Measurements from ENCODE around the gene SYCE1. TPM values are rescaled to one million over a fixed set of nuclear protein-coding genes. Genes with fewer than 3 reads are reported as not detected.

The SYCE1 gene
- total RNA-seq, 1 donor from 2014 or later: not detected

DNA sequence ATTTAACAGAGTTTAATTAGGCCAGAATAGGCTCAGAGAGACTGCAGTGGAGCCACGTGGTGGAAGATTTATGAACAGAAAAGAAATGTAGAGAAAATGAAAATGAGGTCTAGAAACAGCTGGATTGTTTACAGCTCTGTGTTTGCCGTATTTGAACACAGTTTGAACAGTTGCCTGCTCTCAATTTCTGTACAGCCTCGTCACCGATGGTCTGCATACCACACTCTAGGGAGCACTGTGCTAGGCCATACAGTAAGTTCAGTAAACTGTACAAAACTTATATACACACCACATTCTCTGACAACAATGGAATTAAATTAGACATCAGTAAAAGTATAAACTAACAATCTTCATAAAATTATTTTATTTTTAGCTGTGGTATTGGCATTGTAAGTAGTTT, 49.3 kb downstream of the SYCE1 start:
- DNase-seq (ENCODE audit: low read depth, low spot score): no peak

DNA sequence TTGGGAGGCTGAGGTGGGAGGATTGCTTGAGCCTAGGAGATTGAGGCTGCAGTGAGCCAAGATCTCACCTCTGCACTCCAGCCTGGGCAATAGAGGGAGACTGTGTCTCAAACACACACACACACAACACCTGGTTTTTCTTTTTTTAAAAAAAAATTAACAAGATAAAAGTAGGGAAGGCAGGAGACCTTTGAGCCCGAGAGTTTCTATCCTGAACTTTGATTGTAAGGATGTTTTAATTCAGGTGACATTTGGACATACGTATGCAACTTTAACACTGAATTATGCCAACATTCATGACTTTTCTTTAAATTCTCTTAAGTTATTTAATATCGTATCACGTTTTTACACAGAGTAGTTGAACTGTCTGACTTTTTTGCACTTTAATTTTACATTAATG, 49.9 kb downstream of the SYCE1 start:
- DNase-seq (ENCODE audit: low read depth, low spot score): no peak

DNA sequence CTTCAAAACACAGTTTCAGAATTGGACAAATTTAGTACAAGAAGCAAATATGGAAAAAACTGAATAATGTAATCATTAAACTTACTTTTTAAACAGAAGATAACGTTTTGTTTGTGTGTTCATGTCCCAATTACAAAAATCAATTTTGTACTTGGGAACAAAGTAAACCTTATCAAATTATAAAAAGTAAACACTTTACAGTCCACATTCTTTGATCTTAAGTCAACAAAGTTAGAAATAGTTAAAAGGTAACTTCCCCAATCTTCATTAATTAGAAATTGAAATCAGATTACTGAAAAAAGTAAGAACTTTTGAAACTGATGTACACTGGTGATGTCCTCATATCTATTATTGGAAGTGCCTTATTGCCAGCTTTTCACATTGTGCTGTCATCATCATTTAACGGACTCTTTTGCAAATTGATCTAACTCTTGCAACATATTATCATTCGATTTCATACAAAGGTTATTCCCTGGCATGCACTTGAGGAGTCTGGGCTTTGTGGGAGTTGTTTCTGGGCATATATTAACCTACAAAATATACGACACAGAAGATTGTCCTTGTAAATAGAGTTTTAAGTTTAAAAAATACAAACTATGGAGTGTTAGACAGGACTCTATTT, 53.4 kb downstream of the SYCE1 start:
- no peak for DNase-seq (ENCODE audit: low read depth, low spot score)

DNA sequence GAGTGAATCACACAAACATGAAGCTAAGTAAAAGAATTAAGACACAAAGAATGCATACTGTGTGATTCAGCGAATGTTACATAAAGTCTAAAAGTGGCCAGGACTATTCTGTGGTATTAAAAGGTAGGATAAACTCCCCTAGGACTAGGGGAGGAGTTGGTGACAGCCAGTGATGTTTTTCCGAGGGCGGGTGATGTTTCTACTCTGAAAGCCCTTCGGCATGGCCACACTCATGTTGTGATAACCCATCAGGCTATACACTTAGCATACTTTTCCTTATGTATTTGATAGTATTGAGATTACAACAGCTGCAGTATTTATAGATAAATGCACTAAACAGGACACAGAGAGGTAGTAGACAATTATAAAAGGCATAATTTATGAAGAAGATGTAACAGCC, 54.0 kb downstream of the SYCE1 start:
- no peak for DNase-seq (ENCODE audit: low read depth, low spot score)

DNA sequence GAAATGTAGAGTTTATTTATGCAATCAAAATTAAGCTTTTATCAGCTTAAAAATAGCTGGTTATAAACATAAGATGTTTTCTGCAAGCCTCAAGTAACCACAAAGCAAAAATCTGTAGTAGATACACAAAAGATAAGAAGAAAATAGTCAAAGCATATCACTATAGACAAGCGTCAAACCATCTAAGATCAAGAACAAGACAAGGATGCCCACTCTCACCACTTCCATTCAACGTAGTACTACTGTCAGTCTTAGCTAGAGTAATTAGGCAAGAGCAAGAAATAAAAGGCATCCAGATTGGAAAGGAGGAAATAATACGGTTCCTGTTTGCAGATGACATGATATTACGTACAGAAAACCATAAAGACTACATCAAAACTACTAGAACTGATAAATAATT, 55.7 kb downstream of the SYCE1 start:
- no peak for DNase-seq (ENCODE audit: low read depth, low spot score)

Other genes starting within 250 kb of the SYCE1 start
- not detected in 2 replicates for gene CALY, start 228.7 kb downstream of the SYCE1 start, total RNA-seq
- gene PRAP1, start 218.2 kb downstream of the SYCE1 start, total RNA-seq: not detected in 2 replicates
- gene FUOM, start 207.6 kb downstream of the SYCE1 start, total RNA-seq: 9.3 and 32.9 TPM in 2 replicates
- 60.3 and 63.4 TPM in 2 replicates for gene ECHS1, start 192.2 kb downstream of the SYCE1 start, total RNA-seq
- gene PAOX, start 186.3 kb downstream of the SYCE1 start, total RNA-seq: 5.8 and 8.8 TPM in 2 replicates
- gene MTG1, start 171.4 kb downstream of the SYCE1 start, total RNA-seq: 46.0 and 56.7 TPM in 2 replicates
- not detected in 2 replicates for gene SPRN, start 141.0 kb downstream of the SYCE1 start, total RNA-seq
- gene SCART1, start 111.6 kb downstream of the SYCE1 start, total RNA-seq: 0.25 and 0.73 TPM in 2 replicates
- gene CYP2E1, start 38.2 kb downstream of the SYCE1 start, total RNA-seq: 0.13 TPM in 1 of 2 replicates, not detected in the other
- gene FRG2B, start 61.2 kb upstream of the SYCE1 start, total RNA-seq: not detected in 2 replicates

All from pulmonary artery endothelial cell (primary cell).